Ovary (tissue), 9 donors: ENCODE measurements around the gene FIBCD1. TPM values are rescaled to one million over a fixed set of nuclear protein-coding genes. Genes with fewer than 3 reads are reported as not detected.
A peak's percentile ranks its signal among the peaks of the same experiment; 100 is the strongest.

Source experiments
- DNase-seq, 5 donors: peaks; one replicate each; pipeline ENCODE4 v3.0.0-alpha.2; 2019 to 2020
- H3K27ac ChIP-seq, 2 donors: fragments of 200-600 bp; one replicate each; pipeline versions ENCODE4 v1.5.1 to v1.8.0; 2019 to 2022
- H3K27me3 ChIP-seq: fragments of 200-600 bp; one replicate; pipeline ENCODE4 v1.8.0; 2022
- H3K36me3 ChIP-seq: fragments of 200-600 bp; sonication (generic); one replicate; pipeline ENCODE4 v1.5.1; 2019
- H3K4me1 ChIP-seq: one replicate; pipeline ENCODE4 v1.8.1; 2013; ENCODE audit warnings: mild to moderate bottlenecking, moderate library complexity; ENCODE audit not compliant: insufficient read depth
- H3K4me3 ChIP-seq: fragments of 200-600 bp; sonication (generic); one replicate; pipeline ENCODE4 v1.5.1; 2017
- H3K9me3 ChIP-seq, 2 donors: fragments of 200-600 bp in 1 of 2; sonication (generic) in 1 of 2; one replicate each; pipeline versions ENCODE4 v1.5.1 to v1.8.1; 2013 to 2019; ENCODE audit warnings: mild to moderate bottlenecking in 1 of 2, moderate library complexity in 1 of 2
- EP300 ChIP-seq: sonication (generic); formaldehyde crosslinking; IDR thresholded peaks from one replicate; pipeline ENCODE4 v1.6.1; 2017; ENCODE audit warnings: antibody characterized with exemption
- POLR2A ChIP-seq: fragments of 450-650 bp; IDR thresholded peaks from one replicate; pipeline ENCODE4 v1.6.1; 2017; ENCODE audit warnings: antibody characterized with exemption, mild to moderate bottlenecking, moderate library complexity
- WGBS, 3 donors: extraction: QIAGEN DNeasy Blood & Tissue Kit in 1 of 3; methylation state at CpG; one replicate each; pipeline versions ENCODE4 v1.1.5 to v1.1.7; 2013 to 2017; 5-methylcytosine and 5-hydroxymethylcytosine counted together
- intact Hi-C, 4 donors: fragments of 100-400 bp; cut with DNase I; formaldehyde crosslinking; loops; one replicate each; pipeline versions ENCODE4 v1.11.0 to v1.15.1; 2022 to 2023
- polyA plus RNA-seq, 2 donors: library from polyadenylated mRNA; stranded (reverse); fragments of 200-250 nt in 1 of 2; fragments of 350-450 nt in 1 of 2; fragmentation: Illumina TruSeq in 1 of 2; extraction: RNeasy Lipid Tissue Mini Kit (QIAGEN cat#74804) in 1 of 2; gene quantifications; one replicate each; pipeline ENCODE4 v1.2.3, GENCODE V29; 2013 to 2014
- total RNA-seq, 7 donors: library from RNA; depleted of rRNA in 2 of 7; stranded (reverse); fragments of >200 nt in 2 of 7; fragmentation: NEBNext Ultra II Directional in 3 of 7; extraction: Animal tissue kit (Norgen Biotek cat#: 25700) in 3 of 7; gene quantifications; one replicate each; pipeline versions ENCODE4 v1.1.0 to v1.2.4, GENCODE V29; 2016 to 2023
- TF ChIP-seq, protein P1 (sequence below), 3 donors: fragments of 450-650 bp in 2 of 3; fragments of 200-600 bp in 1 of 3; IDR thresholded peaks; one replicate each; pipeline versions ENCODE4 v1.5.1 to v1.8.0; 2016 to 2022; ENCODE audit warnings: antibody characterized with exemption in 3 of 3, mild to moderate bottlenecking in 1 of 3
- donor health status: DM: no; HTN: no; CAD: no; lungs with moderate emphysema.
- donor health status: DM: no; HTN: no; CAD: no.
- donor health status: Bipolar disorder and iron deficiency.
- donor health status: DM: yes; HTN: yes; CAD: no.
- donor health status: DM: no; HTN: no; CAD: no.
- donor health status: DM: yes; HTN: yes; CAD: no.

The FIBCD1 gene
- total and polyA plus RNA-seq, 9 donors, result 0.06 to 0.45 (median 0.12) TPM; not detected in 3

DNA sequence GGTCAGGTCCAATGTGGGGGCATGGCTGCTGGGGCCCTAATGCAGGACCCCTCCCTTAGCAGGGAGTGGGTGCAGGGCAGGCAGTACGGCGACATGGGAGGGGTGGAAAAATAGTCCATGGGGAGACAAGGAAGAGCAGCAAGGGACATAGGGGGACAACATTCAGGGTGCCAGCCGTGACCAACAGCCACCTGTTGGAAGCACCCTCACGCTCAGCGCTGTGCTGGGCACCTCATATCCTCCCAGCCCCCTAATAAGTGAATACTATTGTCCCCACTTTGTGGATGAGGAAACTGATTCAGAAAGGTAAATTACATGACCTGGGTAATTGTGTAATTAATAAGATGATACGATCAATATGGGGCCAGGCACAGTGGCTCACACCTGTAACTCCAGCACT is 3.0 kb upstream of the FIBCD1 start:
- no peak overlapping the region for H3K27ac ChIP-seq
- WGBS, 3 donors, result 74 to 80% (median 77%) methylated on average over 6 of the region's 6 CpGs
- intact Hi-C loops, result loop anchor here in 3 of 4 donors (5.0 to 10.0 kb wide), 4 partner anchors 75 to 240 kb away; no protein-coding TSS in a partner anchor
- no peaks in the 10 kb centered on the region for H3K36me3 ChIP-seq
- no peak for DNase-seq
- no peak overlapping the region for H3K4me3 ChIP-seq
- TF ChIP-seq, protein P1, sequence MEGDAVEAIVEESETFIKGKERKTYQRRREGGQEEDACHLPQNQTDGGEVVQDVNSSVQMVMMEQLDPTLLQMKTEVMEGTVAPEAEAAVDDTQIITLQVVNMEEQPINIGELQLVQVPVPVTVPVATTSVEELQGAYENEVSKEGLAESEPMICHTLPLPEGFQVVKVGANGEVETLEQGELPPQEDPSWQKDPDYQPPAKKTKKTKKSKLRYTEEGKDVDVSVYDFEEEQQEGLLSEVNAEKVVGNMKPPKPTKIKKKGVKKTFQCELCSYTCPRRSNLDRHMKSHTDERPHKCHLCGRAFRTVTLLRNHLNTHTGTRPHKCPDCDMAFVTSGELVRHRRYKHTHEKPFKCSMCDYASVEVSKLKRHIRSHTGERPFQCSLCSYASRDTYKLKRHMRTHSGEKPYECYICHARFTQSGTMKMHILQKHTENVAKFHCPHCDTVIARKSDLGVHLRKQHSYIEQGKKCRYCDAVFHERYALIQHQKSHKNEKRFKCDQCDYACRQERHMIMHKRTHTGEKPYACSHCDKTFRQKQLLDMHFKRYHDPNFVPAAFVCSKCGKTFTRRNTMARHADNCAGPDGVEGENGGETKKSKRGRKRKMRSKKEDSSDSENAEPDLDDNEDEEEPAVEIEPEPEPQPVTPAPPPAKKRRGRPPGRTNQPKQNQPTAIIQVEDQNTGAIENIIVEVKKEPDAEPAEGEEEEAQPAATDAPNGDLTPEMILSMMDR (IDR thresholded peaks at IDR 0.05), result no peak
- no peak for TF ChIP-seq EP300
- TF ChIP-seq POLR2A, result no peak
- H3K9me3 ChIP-seq, result no peaks in the 10 kb centered on the region
- H3K4me1 ChIP-seq, result peaks cover 5% of the 10 kb centered on the region
- H3K27me3 ChIP-seq, result peaks cover 12% of the 10 kb centered on the region

DNA sequence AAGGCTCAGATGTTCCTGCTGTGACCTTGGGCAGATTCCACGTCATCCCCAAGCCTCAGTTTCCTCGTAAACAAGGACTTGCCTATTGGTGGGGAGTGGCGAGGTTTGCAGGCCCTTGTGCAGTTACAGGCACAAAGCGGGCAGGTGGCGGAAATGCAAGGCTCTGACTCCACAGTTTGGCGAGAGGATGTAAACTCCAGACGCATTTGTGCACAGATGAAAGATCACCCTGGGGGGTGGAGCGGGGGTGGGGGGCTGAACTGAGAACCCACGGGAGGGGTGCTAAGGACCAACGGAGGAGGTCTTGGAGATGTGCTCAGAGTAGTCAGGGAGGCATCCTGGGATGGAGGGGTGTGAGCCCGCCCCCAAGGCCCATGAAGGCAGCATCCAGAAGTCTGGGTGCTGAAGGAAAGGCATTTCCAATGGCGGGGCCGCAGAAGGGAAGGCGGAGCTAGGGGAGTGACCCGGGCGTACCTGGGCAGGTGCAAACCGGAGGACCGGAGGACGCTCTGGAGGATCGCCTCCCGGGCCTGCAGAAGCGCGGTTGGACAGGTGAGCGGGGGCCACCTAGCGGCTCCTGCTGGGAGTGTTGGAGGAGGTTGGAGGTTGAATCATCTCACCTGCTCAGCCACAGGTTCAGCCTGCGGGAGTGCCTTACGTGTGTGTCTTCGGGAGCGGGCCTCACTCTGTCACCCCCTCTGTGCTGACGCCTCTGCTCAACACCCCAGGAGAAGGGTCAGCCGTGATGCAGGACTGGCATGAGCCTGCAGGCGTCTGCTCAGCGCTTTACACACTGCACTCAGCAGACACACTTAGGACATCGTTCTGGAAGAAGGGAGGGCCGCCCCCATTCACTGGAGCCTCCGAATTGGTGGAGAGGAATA is 1.9 kb upstream of the FIBCD1 start:
- WGBS, 3 donors, result 4 to 6% (median 4%) methylated on average over 36 of the region's 36 CpGs
- H3K4me1 ChIP-seq, result peaks cover 6% of the 10 kb centered on the region
- no peaks in the 10 kb centered on the region for H3K9me3 ChIP-seq
- peaks cover 12% of the 10 kb centered on the region for H3K27me3 ChIP-seq
- H3K36me3 ChIP-seq, result no peaks in the 10 kb centered on the region
- intact Hi-C loops, result loop anchor here in 3 of 4 donors (2.0 to 10.0 kb wide), 6 partner anchors 74 to 242 kb away; no protein-coding TSS in a partner anchor
- H3K4me3 ChIP-seq, result no peak overlapping the region
- peak; percentile 59 to 83 (median 74) for DNase-seq
- H3K27ac ChIP-seq, result no peak overlapping the region
- TF ChIP-seq, protein P1 (IDR thresholded peaks at IDR 0.05), result peak; percentile 76 to 90 (median 87)
- TF ChIP-seq EP300, result no peak
- TF ChIP-seq POLR2A, result no peak

DNA sequence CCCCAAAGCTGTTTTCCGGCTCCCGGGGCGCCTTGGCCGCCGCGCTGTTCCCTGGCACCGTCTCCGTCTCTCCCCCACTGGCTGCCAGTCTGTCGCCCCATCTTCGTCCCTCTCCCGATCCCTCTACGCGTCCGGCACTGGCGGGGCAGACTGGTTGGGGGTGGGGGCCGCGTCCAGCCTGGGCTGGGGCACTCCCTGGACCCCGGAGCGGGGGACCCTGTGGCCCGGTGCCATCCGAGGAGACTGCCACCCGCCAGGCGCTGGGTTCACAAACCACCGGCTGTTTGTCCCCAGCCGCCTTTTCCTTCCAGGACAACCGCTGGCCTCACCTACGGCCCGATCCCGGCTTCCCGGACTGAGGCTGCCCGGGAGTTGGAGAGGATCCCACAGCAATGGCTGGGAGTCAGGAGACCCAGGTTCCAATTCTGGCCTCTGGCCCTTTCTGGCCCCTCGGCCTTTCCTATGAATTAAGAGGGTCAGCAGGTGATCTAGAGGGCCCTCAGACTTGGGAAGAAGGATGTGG is 1.0 kb upstream of the FIBCD1 start:
- Histone ChIP-seq H3K4me1 (peaks cover 6% of the 10 kb centered on the region), H3K27ac (no peak overlapping the region), H3K27me3 (peaks cover 12% of the 10 kb centered on the region), H3K9me3 (no peaks in the 10 kb centered on the region), H3K4me3 (no peak overlapping the region), H3K36me3 (no peaks in the 10 kb centered on the region)
- no peak for DNase-seq
- 2 to 3% (median 3%) methylated on average over 23 to 32 of the region's 32 CpGs for WGBS, 3 donors
- intact Hi-C loops, result loop anchor here in 3 of 4 donors (2.0 to 10.0 kb wide), 6 partner anchors 73 to 241 kb away; no protein-coding TSS in a partner anchor
- no peak for TF ChIP-seq EP300
- TF ChIP-seq, protein P1 (IDR thresholded peaks at IDR 0.05), result no peak
- TF ChIP-seq POLR2A, result no peak

DNA sequence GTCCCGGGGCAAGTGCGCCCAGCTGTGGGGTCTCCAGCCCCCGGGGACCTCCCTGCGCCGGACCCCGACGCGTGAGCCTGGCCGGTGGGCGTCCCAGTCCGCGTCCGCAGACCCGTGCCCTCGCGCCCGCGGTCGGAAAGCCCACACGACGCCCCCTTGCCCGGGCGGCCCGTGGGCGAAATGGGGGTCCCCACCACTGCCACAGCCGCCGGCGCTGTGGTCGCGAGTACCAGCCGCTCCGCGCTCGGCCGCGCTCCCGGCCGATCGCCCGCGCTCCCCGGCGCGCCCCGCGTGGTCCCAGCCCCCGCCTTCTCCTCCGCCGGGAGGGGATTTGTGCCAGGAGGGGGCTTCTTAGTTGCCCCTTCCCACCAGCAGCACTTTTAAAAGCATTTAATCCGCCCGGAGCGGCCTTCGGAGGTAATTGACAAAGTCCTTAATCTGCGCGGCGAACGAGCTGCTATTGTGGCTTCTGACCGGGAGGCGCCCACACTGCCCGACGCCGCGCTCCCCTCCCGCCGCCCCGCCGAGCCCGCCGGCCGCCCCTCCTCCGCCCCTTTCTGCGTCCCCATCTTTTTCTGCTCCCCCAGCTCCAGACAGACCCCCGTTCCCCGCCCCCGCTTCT is 469 bp upstream of the FIBCD1 start:
- H3K27me3 ChIP-seq, result peaks cover 12% of the 10 kb centered on the region
- intact Hi-C loops, result loop anchor here (2.0 to 10.0 kb wide), 10 partner anchors 65 to 527 kb away; no protein-coding TSS in a partner anchor

More for the DNA sequence above, 469 bp upstream of the FIBCD1 start:
- no peak for DNase-seq
- Histone ChIP-seq H3K27ac (no peak overlapping the region), H3K9me3 (no peaks in the 10 kb centered on the region), H3K36me3 (no peaks in the 10 kb centered on the region), H3K4me3 (peak overlapping the region; percentile 16), H3K4me1 (peaks cover 6% of the 10 kb centered on the region)
- WGBS, 3 donors, result 0 to 1% (median 1%) methylated on average over 51 to 75 of the region's 75 CpGs
- no peak for TF ChIP-seq POLR2A
- no peak for TF ChIP-seq EP300
- TF ChIP-seq, protein P1 (IDR thresholded peaks at IDR 0.05), result no peak
